Coronary artery (tissue), 2 donors: ENCODE data around the gene NKAIN4.

Experiments
- DNase-seq: peaks from one replicate; pipeline ENCODE4 v3.0.0-alpha.2; 2017; ENCODE audit warnings: low spot score
- H3K27ac ChIP-seq, 2 donors: fragments of 200-600 bp; sonication (generic); one replicate each; pipeline ENCODE4 v1.5.1; 2016 to 2019
- H3K4me3 ChIP-seq: fragments of 200-600 bp; sonication (generic); 2 replicates; pipeline ENCODE4 v1.5.1; 2016; ENCODE audit warnings: mild to moderate bottlenecking, moderate library complexity
- TF ChIP-seq, protein P1 (sequence below): fragments of 200-600 bp; sonication (generic); IDR thresholded peaks from one replicate; pipeline ENCODE4 v1.5.1; 2019; ENCODE audit warnings: antibody characterized with exemption

Gene NKAIN4

DNA sequence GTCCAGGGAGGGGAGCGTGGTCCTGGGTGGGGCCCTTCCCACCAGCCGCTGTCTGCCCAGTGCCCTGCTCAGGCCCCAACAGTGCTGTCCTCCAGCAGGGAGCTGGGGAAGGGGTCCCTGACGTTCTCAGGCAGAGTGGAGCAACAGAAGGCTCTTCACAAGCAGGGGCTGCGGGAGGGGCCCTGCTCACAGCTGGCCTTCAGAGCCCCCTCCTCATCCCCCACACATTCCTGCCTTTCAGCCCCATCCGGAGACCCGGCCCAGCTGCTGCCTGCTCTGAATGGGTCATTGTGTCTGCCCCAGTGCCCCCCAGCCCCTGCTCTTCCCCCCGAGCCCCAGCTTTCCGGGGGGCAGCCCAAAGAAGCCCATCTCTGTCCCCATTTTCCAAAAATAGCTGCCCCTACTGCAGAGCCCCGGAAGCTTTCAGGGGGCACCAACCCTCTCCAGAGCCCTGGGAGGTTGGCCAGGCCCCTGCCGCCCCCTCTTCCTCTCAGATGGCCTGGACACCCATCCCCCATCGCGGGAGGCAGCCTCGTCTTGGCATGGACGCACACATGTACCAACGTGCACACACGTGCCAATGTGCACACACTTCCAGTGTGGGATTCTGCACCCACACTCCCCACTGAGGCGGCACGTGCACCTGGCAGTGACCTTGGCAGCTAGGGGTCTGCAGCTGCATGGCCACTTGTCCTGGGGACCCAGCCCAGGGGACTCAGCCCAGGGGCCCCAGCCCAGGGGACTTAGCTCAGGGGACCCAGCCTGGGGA lies 42.5 kb upstream of the NKAIN4 start:
- DNase-seq: no peak
- Histone ChIP-seq H3K4me3 (no peak overlapping the region), H3K27ac (no peak overlapping the region)
- TF ChIP-seq, protein P1, sequence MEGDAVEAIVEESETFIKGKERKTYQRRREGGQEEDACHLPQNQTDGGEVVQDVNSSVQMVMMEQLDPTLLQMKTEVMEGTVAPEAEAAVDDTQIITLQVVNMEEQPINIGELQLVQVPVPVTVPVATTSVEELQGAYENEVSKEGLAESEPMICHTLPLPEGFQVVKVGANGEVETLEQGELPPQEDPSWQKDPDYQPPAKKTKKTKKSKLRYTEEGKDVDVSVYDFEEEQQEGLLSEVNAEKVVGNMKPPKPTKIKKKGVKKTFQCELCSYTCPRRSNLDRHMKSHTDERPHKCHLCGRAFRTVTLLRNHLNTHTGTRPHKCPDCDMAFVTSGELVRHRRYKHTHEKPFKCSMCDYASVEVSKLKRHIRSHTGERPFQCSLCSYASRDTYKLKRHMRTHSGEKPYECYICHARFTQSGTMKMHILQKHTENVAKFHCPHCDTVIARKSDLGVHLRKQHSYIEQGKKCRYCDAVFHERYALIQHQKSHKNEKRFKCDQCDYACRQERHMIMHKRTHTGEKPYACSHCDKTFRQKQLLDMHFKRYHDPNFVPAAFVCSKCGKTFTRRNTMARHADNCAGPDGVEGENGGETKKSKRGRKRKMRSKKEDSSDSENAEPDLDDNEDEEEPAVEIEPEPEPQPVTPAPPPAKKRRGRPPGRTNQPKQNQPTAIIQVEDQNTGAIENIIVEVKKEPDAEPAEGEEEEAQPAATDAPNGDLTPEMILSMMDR: no peak

GRCh38 chr20:63295846-63296245 lies 41.6 kb upstream of the NKAIN4 start:
- Histone ChIP-seq H3K27ac (no peak overlapping the region), H3K4me3 (no peak overlapping the region)
- TF ChIP-seq, protein P1: no peak
- DNase-seq: no peak

- H3K4me3 ChIP-seq: no peak overlapping the region
- no peak for DNase-seq
- TF ChIP-seq, protein P1: no peak
- H3K27ac ChIP-seq: no peak overlapping the region
Observed at GRCh38 chr20:63295422-63295821, 41.2 kb upstream of the NKAIN4 start.

- Histone ChIP-seq H3K4me3 (no peak overlapping the region), H3K27ac (no peak overlapping the region)
- no peak for DNase-seq
- TF ChIP-seq, protein P1: no peak
Observed at GRCh38 chr20:63295018-63295417, 40.8 kb upstream of the NKAIN4 start.

GRCh38 chr20:63294536-63294900 lies 40.3 kb upstream of the NKAIN4 start:
- H3K4me3 ChIP-seq: no peak overlapping the region
- TF ChIP-seq, protein P1: no peak
- H3K27ac ChIP-seq: no peak overlapping the region
- no peak for DNase-seq

DNA sequence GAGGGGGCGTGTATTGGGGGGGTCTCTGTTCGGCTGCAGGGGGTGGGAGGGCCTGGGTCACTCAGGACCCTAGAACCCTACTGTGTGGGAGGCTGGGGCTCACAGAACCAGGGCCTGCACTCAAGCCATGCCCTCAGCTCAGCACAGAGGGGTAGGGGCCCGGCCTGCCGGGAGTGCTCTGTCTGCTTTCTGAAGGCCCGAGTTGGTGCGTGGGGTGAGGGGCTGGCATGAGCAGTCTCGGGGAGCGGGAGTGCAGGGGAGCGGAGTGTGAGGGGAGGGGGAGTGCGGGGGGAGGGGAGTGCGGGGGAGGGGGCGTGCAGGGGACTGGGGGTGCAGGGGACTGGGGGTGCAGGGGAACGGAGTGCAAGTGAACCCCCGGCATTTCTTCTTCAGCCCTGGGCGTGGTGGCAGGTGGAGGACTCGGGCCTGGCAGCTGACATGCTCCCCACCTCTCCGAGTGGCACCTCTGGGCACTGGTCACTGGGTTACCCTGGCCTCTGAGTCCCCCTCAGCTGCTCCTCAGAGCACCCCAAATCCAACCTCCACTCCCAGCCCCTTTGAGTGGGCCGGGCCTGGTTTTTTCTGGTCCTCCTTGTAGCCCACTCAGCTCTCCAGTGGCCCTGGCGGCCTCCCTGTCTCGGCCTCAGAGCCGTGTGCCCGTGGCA lies 39.7 kb upstream of the NKAIN4 start:
- TF ChIP-seq, protein P1: no peak
- Histone ChIP-seq H3K27ac (no peak overlapping the region), H3K4me3 (no peak overlapping the region)
- no peak for DNase-seq

- no peak for DNase-seq
- TF ChIP-seq, protein P1: no peak
- Histone ChIP-seq H3K4me3 (no peak overlapping the region), H3K27ac (no peak overlapping the region)
Observed at GRCh38 chr20:63293456-63293855, 39.2 kb upstream of the NKAIN4 start.
